H1 (cell line): ENCODE results near the gene AMOT. TPM values are rescaled to one million over a fixed set of nuclear protein-coding genes. Genes with fewer than 3 reads are reported as not detected.

Experiments
- CTCF ChIA-PET: fragments of 300-600 bp; sonication (Branson Sonifier 250); formaldehyde crosslinking; loops from one replicate; lab custom pipeline; 2021; ENCODE audit not compliant: partially characterized antibody; lab: Charles Lee
- POLR2A ChIA-PET: fragments of 300-600 bp; sonication (Branson Sonifier 250); formaldehyde crosslinking; loops from one replicate; lab custom pipeline; 2021; ENCODE audit warnings: inconsistent platforms; ENCODE audit not compliant: partially characterized antibody; lab: Charles Lee
- DNase-seq, 2 experiments: peaks; one replicate each; pipeline versions ENCODE4 v3.0.0 to v3.0.0-alpha.2; 2010 to 2022; ENCODE audit warnings: low spot score in 2 of 2, low read depth in 1 of 2, mixed read lengths in 1 of 2
- FAIRE-seq: peaks from 2 replicates; lab custom pipeline; 2011; peaks lifted over from hg19 to GRCh38; lab: Jason Lieb, UNC
- H2AFZ ChIP-seq: 2 replicates; pipeline ENCODE4 v1.8.1; 2012; ENCODE audit warnings: low read length, inconsistent platforms
- H2AK5ac ChIP-seq: 2 replicates; pipeline ENCODE4 v1.6.1; 2013; ENCODE audit warnings: low read depth, low read length
- H2BK120ac ChIP-seq: replicated peaks from 2 replicates; pipeline ENCODE3; 2013; ENCODE audit warnings: low read depth, low read length, inconsistent platforms
- H2BK12ac ChIP-seq: 2 replicates; pipeline ENCODE4 v1.6.1; 2013; ENCODE audit warnings: low read depth, low read length
- H2BK15ac ChIP-seq: 2 replicates; pipeline ENCODE4 v1.6.1; 2013; ENCODE audit warnings: low read length
- H2BK20ac ChIP-seq: 2 replicates; pipeline ENCODE4 v1.6.1; 2013; ENCODE audit warnings: low read length
- H2BK5ac ChIP-seq: 2 replicates; pipeline ENCODE4 v1.6.1; 2013; ENCODE audit warnings: low read depth, low read length
- H3K14ac ChIP-seq: 2 replicates; pipeline ENCODE4 v1.6.1; 2013; ENCODE audit warnings: inconsistent platforms; ENCODE audit not compliant: insufficient read length
- H3K18ac ChIP-seq: 2 replicates; pipeline ENCODE4 v1.6.1; 2013; ENCODE audit warnings: low read length; ENCODE audit errors: extremely low read depth
- H3K23ac ChIP-seq: 2 replicates; pipeline ENCODE4 v1.6.1; 2013; ENCODE audit warnings: inconsistent platforms; ENCODE audit not compliant: insufficient read length
- H3K23me2 ChIP-seq: 2 replicates; pipeline ENCODE4 v1.6.1; 2013; ENCODE audit warnings: low read depth, low read length
- H3K27ac ChIP-seq: 2 replicates; pipeline ENCODE4 v1.6.1; 2011; ENCODE audit warnings: low read depth, low read length, inconsistent platforms
- H3K27me3 ChIP-seq, 4 experiments: replicated peaks in 1 of 4; 1 replicate in 1 of 4; 2 replicates in 3 of 4; pipeline versions ENCODE4 v1.6.1 to v1.8.1; 2011 to 2013; ENCODE audit warnings: low read length in 3 of 4, mild to moderate bottlenecking in 3 of 4, inconsistent platforms in 2 of 4, mixed read lengths in 2 of 4, moderate library complexity in 1 of 4; ENCODE audit not compliant: control insufficient read depth in 3 of 4, insufficient read depth in 3 of 4; ENCODE audit errors: extremely low read depth in 1 of 4
- H3K36me3 ChIP-seq, 4 experiments: 2 replicates each; pipeline versions ENCODE4 v1.6.1 to v1.8.1; 2011 to 2013; ENCODE audit warnings: mild to moderate bottlenecking in 4 of 4, low read length in 3 of 4, moderate library complexity in 2 of 4, control low read depth in 1 of 4, inconsistent platforms in 1 of 4; ENCODE audit not compliant: insufficient read depth in 4 of 4, control insufficient read depth in 2 of 4
- H3K4ac ChIP-seq: replicated peaks from 2 replicates; pipeline ENCODE3; 2013; ENCODE audit warnings: low read length, low read depth, mixed read lengths, inconsistent platforms; ENCODE audit not compliant: insufficient read length
- H3K4me1 ChIP-seq, 4 experiments: replicated peaks in 1 of 4; 1 replicate in 1 of 4; 2 replicates in 3 of 4; pipeline versions ENCODE4 v1.6.1 to v1.8.1; 2011 to 2013; ENCODE audit warnings: low read length in 3 of 4, inconsistent platforms in 2 of 4, mixed read lengths in 1 of 4; ENCODE audit not compliant: insufficient read depth in 4 of 4, control insufficient read depth in 3 of 4
- H3K4me2 ChIP-seq, 2 experiments: 2 replicates each; pipeline versions ENCODE4 v1.6.1 to v1.8.1; 2011 to 2013; ENCODE audit warnings: low read depth in 2 of 2, low read length in 2 of 2, control low read depth in 1 of 2, inconsistent platforms in 1 of 2, mild to moderate bottlenecking in 1 of 2; ENCODE audit not compliant: insufficient read depth in 1 of 2
- H3K4me3 ChIP-seq, 4 experiments: fragments of 200-600, 300-600 bp in 1 of 4; sonication (generic), shearing (Covaris generic), sonication (Bioruptor Twin) in 1 of 4; 2 replicates each; pipeline versions ENCODE4 v1.5.1 to v1.8.1; 2011 to 2016; ENCODE audit warnings: low read length in 4 of 4, low read depth in 3 of 4, control low read depth in 2 of 4, inconsistent platforms in 2 of 4, mild to moderate bottlenecking in 2 of 4, mixed read lengths in 1 of 4, moderate library complexity in 1 of 4; ENCODE audit not compliant: insufficient read depth in 2 of 4; ENCODE audit errors: extremely low read depth in 1 of 4
- H3K56ac ChIP-seq: replicated peaks from 2 replicates; pipeline ENCODE3; 2013; ENCODE audit warnings: low read depth, mild to moderate bottlenecking, mixed read lengths, low read length, inconsistent platforms; ENCODE audit not compliant: insufficient read length
- H3K79me1 ChIP-seq: 2 replicates; pipeline ENCODE4 v1.6.1; 2013; ENCODE audit warnings: low read depth, low read length, control low read depth
- H3K79me2 ChIP-seq, 2 experiments: 2 replicates each; pipeline versions ENCODE4 v1.6.1 to v1.8.1; 2012 to 2013; ENCODE audit warnings: low read length in 2 of 2, mild to moderate bottlenecking in 2 of 2, inconsistent platforms in 1 of 2; ENCODE audit not compliant: insufficient read depth in 2 of 2, control insufficient read depth in 1 of 2
- H3K9ac ChIP-seq, 4 experiments: replicated peaks in 1 of 4; 1 replicate in 1 of 4; 2 replicates in 3 of 4; pipeline versions ENCODE4 v1.6.1 to v1.8.1; 2011 to 2013; ENCODE audit warnings: low read depth in 3 of 4, low read length in 3 of 4, control low read depth in 2 of 4, mild to moderate bottlenecking in 2 of 4, moderate library complexity in 2 of 4, inconsistent platforms in 1 of 4; ENCODE audit errors: extremely low read depth in 1 of 4
- H3K9me3 ChIP-seq, 2 experiments: 2 replicates each; pipeline versions ENCODE4 v1.6.1 to v1.8.1; 2012 to 2013; ENCODE audit warnings: mild to moderate bottlenecking in 2 of 2, moderate library complexity in 2 of 2, control low read depth in 1 of 2, inconsistent platforms in 1 of 2, low read depth in 1 of 2, low read length in 1 of 2, mixed read lengths in 1 of 2; ENCODE audit not compliant: insufficient read depth in 2 of 2
- H4K20me1 ChIP-seq, 2 experiments: replicated peaks in 1 of 2; 2 replicates each; pipeline versions ENCODE3 to v1.8.1; 2011 to 2013; ENCODE audit warnings: inconsistent platforms in 2 of 2, low read length in 2 of 2, mild to moderate bottlenecking in 1 of 2; ENCODE audit not compliant: insufficient read depth in 2 of 2, control insufficient read depth in 1 of 2
- H4K5ac ChIP-seq: 2 replicates; pipeline ENCODE4 v1.6.1; 2013; ENCODE audit warnings: low read length, low read depth, mixed read lengths, inconsistent platforms; ENCODE audit not compliant: insufficient read length
- H4K8ac ChIP-seq: 2 replicates; pipeline ENCODE4 v1.8.0; 2013; ENCODE audit warnings: mild to moderate bottlenecking, moderate library complexity, low read length, inconsistent platforms; ENCODE audit not compliant: insufficient read depth; ENCODE audit errors: extremely low read depth
- H4K91ac ChIP-seq: replicated peaks from 2 replicates; pipeline ENCODE3; 2013; ENCODE audit warnings: low read length, mixed read lengths, inconsistent platforms; ENCODE audit not compliant: insufficient read length
- BRCA1 ChIP-seq: IDR thresholded peaks from 2 replicates; pipeline ENCODE4 v1.6.1; 2012; ENCODE audit warnings: low read depth, low read length, improper control_type of control experiment
- CTCF ChIP-seq, 3 experiments: IDR thresholded peaks; 1 replicate in 2 of 3; 2 replicates in 1 of 3; pipeline versions ENCODE4 v1.5.1 to v1.6.1; 2011; ENCODE audit warnings: low read length in 3 of 3, mild to moderate bottlenecking in 3 of 3, inconsistent platforms in 2 of 3, low read depth in 1 of 3, moderate library complexity in 1 of 3; ENCODE audit not compliant: insufficient read depth in 1 of 3; ENCODE audit errors: control extremely low read depth in 1 of 3
- EGR1 ChIP-seq: IDR thresholded peaks from 2 replicates; pipeline ENCODE4 v1.6.1; 2011; ENCODE audit warnings: low read depth, low read length, borderline replicate concordance
- FOSL1 ChIP-seq: IDR thresholded peaks from 2 replicates; pipeline ENCODE4 v1.6.1; 2011; ENCODE audit warnings: mild to moderate bottlenecking, low read depth, low read length, moderate library complexity; ENCODE audit not compliant: insufficient read depth
- GABPA ChIP-seq: IDR thresholded peaks from 2 replicates; pipeline ENCODE4 v1.6.1; 2011; ENCODE audit warnings: mild to moderate bottlenecking, low read length, moderate library complexity, borderline replicate concordance; ENCODE audit not compliant: insufficient read depth
- GTF2F1 ChIP-seq: IDR thresholded peaks from 2 replicates; pipeline ENCODE4 v1.6.1; 2012; ENCODE audit warnings: low read depth, low read length, improper control_type of control experiment, borderline replicate concordance
- KDM4A ChIP-seq: IDR thresholded peaks from one replicate; pipeline ENCODE4 v1.7.1; 2012; ENCODE audit warnings: low read depth, mild to moderate bottlenecking, moderate library complexity, low read length, inconsistent platforms; ENCODE audit not compliant: severe bottlenecking
- POLR2AphosphoS5 ChIP-seq: IDR thresholded peaks from 2 replicates; pipeline ENCODE4 v1.6.1; 2011; ENCODE audit warnings: low read depth, low read length
- RNF2 ChIP-seq: fragments of 200-900, 300-1000 bp; sonication (generic); IDR thresholded peaks from 2 replicates; pipeline ENCODE4 v1.7.1; 2016; ENCODE audit warnings: borderline replicate concordance, low read depth, mild to moderate bottlenecking, antibody characterized with exemption, low read length; ENCODE audit not compliant: poor library complexity, severe bottlenecking; ENCODE audit errors: missing control alignments
- TAF1 ChIP-seq: IDR thresholded peaks from 2 replicates; pipeline ENCODE4 v1.6.1; 2011; ENCODE audit warnings: mild to moderate bottlenecking, low read depth, low read length
- TAF7 ChIP-seq: optimal IDR thresholded peaks from 2 replicates; pipeline ENCODE3; 2011; ENCODE audit warnings: low read depth, mild to moderate bottlenecking, inconsistent platforms, low read length, moderate library complexity, borderline replicate concordance
- WGBS, 2 experiments: shearing (Covaris generic) in 1 of 2; methylation state at CpG; one replicate each; pipeline versions ENCODE4 v1.1.6 to v1.1.7; 2013 to 2015; ENCODE audit warnings: low lambda C conversion rate in 2 of 2, mixed read lengths in 2 of 2, inconsistent platforms in 1 of 2, low coverage in 1 of 2, missing lambda C conversion rate in 1 of 2; ENCODE audit not compliant: insufficient replicate concordance in 2 of 2, insufficient coverage in 1 of 2, insufficient read length in 1 of 2; ENCODE audit errors: extremely low coverage in 1 of 2, missing lambda C conversion rate in 1 of 2; 5-methylcytosine and 5-hydroxymethylcytosine counted together
- polyA plus RNA-seq, 7 experiments: library from polyadenylated mRNA; depleted of rRNA in 3 of 7; stranded (reverse) in 5 of 7; unstranded in 2 of 7; fragments of >200 nt in 5 of 7; fragments of 200-250 nt in 2 of 7; gene quantifications; 1 replicate in 5 of 7; 2 replicates in 1 of 7; 4 replicates in 1 of 7; pipeline versions ENCODE4 v1.2.1 to v1.2.3, GENCODE V29; 2011 to 2013; ENCODE audit warnings: missing spikeins in 2 of 7, mixed read lengths in 2 of 7
- total RNA-seq: library from RNA; stranded (reverse); fragmentation: NEBNext Ultra II Directional; extraction: Animal tissue kit (Norgen Biotek cat#: 25700); gene quantifications from 2 replicates; pipeline ENCODE4 v1.2.1, GENCODE V29; 2021

The AMOT gene
- total and polyA plus RNA-seq, 2 of the 8 experiments (the other 6 are each of a cell fraction or from before 2014, with no cell fraction given) = 2.3 to 7.1 TPM

GRCh38 chrX:112784692-112785091 is 55.9 kb downstream of the AMOT start:
- 92% methylated on average over 3 of the region's 3 CpGs; no CpG with 5 or more reads in 1 of the 2 experiments for WGBS, 2 experiments
- Histone ChIP-seq H3K23me2 (no peaks in the 10 kb centered on the region), H3K9ac (no peak overlapping the region), H3K23ac (no peak overlapping the region), H3K14ac (no peak overlapping the region), H3K9me3 (no peaks in the 10 kb centered on the region), H3K4me3 (no peak overlapping the region), H2AFZ (no peak overlapping the region), H2AK5ac (no peak overlapping the region), H2BK12ac (no peak overlapping the region), H2BK15ac (no peak overlapping the region), H4K5ac (no peak overlapping the region), H3K79me2 (no peaks in the 10 kb centered on the region), H3K56ac (no peak overlapping the region), H2BK120ac (no peak overlapping the region), H3K4me2 (no peak overlapping the region), H2BK20ac (no peak overlapping the region), H3K36me3 (no peaks in the 10 kb centered on the region), H4K91ac (no peak overlapping the region), H4K20me1 (no peaks in the 10 kb centered on the region), H2BK5ac (no peak overlapping the region), H3K79me1 (no peaks in the 10 kb centered on the region), H3K4ac (no peak overlapping the region), H3K27ac (no peak overlapping the region), H3K4me1 (no peaks in the 10 kb centered on the region), H3K27me3 (no peaks in the 10 kb centered on the region), H3K18ac (no peak overlapping the region), H4K8ac (no peak overlapping the region)
- FAIRE-seq = no peak
- POLR2A ChIA-PET = no interaction called here
- CTCF ChIA-PET = interaction anchor here (1.0 kb wide), 1 partner anchor 38 kb away, joined by 4 read pairs; no protein-coding TSS in a partner anchor
- no peak for DNase-seq
- no peak for TF ChIP-seq BRCA1
- TF ChIP-seq FOSL1 = no peak
- no peak for TF ChIP-seq TAF1
- no peak for TF ChIP-seq RNF2
- TF ChIP-seq POLR2AphosphoS5 = no peak
- TF ChIP-seq GTF2F1 = no peak
- TF ChIP-seq GABPA = no peak
- no peak for TF ChIP-seq TAF7
- no peak for TF ChIP-seq CTCF (IDR thresholded peaks at IDR 0.05; ENCODE audit: control extremely low read depth in 1 of 3, insufficient read depth in 1 of 3, low read depth in 1 of 3, low read length in 3 of 3)
- no peak for TF ChIP-seq KDM4A
- TF ChIP-seq EGR1 = no peak
